T-helper 2 cell treated with Interferon-gamma antibody and Interleukin-4, amounts not matched to agents 100 ng/mL and 5 ng/mL, for 36 hours (primary cell): ENCODE results near the gene SLC12A9. TPM values are rescaled to one million over a fixed set of nuclear protein-coding genes. Genes with fewer than 3 reads are reported as not detected.

Experiments used
- total RNA-seq: library from RNA; stranded (reverse); gene quantifications from 2 replicates; pipeline ENCODE4 v1.2.3, GENCODE V29; 2022

The SLC12A9 gene
- total RNA-seq, 1 donor from 2014 or later, result 45.6 TPM

Other genes starting within 250 kb of the SLC12A9 start
- gene MOSPD3, start 240.2 kb upstream of the SLC12A9 start, total RNA-seq, result 55.2 and 58.4 TPM in 2 replicates
- gene TFR2, start 211.2 kb upstream of the SLC12A9 start, total RNA-seq, result 11.7 and 13.5 TPM in 2 replicates
- gene ACTL6B, start 196.3 kb upstream of the SLC12A9 start, total RNA-seq, result not detected in 2 replicates
- 239 and 243 TPM in 2 replicates for gene GNB2, start 179.0 kb upstream of the SLC12A9 start, total RNA-seq
- 43.5 and 49.7 TPM in 2 replicates for gene GIGYF1, start 158.5 kb upstream of the SLC12A9 start, total RNA-seq
- 45.4 and 46.8 TPM in 2 replicates for gene POP7, start 146.6 kb upstream of the SLC12A9 start, total RNA-seq
- gene EPO, start 132.2 kb upstream of the SLC12A9 start, total RNA-seq, result not detected in 2 replicates
- gene ZAN, start 119.1 kb upstream of the SLC12A9 start, total RNA-seq, result not detected in 2 replicates
- gene EPHB4, start 25.2 kb upstream of the SLC12A9 start, total RNA-seq, result 1.5 and 1.7 TPM in 2 replicates
- 27.0 and 30.8 TPM in 2 replicates for gene TRIP6, start 14.7 kb downstream of the SLC12A9 start, total RNA-seq
- 247 and 258 TPM in 2 replicates for gene SRRT, start 22.4 kb downstream of the SLC12A9 start, total RNA-seq
- 2.9 and 3.5 TPM in 2 replicates for gene UFSP1, start 37.0 kb downstream of the SLC12A9 start, total RNA-seq
- 0.23 TPM in 1 of 2 replicates, not detected in the other for gene ACHE, start 43.2 kb downstream of the SLC12A9 start, total RNA-seq
- not detected in 2 replicates for gene MUC3A, start 96.8 kb downstream of the SLC12A9 start, total RNA-seq
- 0.48 TPM in 2 replicates for gene MUC12, start 116.9 kb downstream of the SLC12A9 start, total RNA-seq
- gene MUC17, start 167.4 kb downstream of the SLC12A9 start, total RNA-seq, result not detected in 2 replicates
- 60.0 and 61.6 TPM in 2 replicates for gene TRIM56, start 232.8 kb downstream of the SLC12A9 start, total RNA-seq